GM21717 (cell line): ENCODE results near the gene SH3D21.

ENCODE experiments used
- ATAC-seq: cut with Tn5 transposase; IDR thresholded peaks from one replicate; pipeline ENCODE4 v1.9.1; 2021; ENCODE audit warnings: mild to moderate bottlenecking, moderate library complexity; ENCODE audit not compliant: unreplicated experiment

Gene SH3D21

DNA sequence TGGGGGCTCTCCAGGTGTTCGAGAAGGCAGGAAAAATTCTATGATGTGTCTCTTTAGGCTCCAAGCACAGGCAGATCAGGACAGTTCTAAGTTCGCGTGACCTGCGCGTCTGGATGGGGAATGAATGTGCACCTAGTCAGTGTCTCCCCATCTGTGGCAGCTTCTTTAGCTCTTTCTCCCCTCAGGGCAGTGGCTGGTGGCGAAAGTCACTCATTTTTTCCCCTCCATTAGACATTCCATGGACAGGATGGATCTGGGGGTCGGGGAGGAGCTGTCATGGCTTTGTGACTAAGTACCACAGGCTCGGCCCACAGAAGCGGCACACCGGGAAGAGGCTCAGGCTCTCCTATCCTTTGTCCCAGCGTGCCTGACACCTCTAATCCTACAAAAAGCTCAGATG is 48.3 kb downstream of the SH3D21 start:
- no peak for ATAC-seq

GRCh38 chr1:36355811-36356210 is 49.6 kb downstream of the SH3D21 start:
- no peak for ATAC-seq

GRCh38 chr1:36358514-36359084 is 52.4 kb downstream of the SH3D21 start:
- ATAC-seq: no peak

GRCh38 chr1:36359383-36359782 is 53.2 kb downstream of the SH3D21 start:
- no peak for ATAC-seq

- no peak for ATAC-seq
These were observed 53.9 kb downstream of the SH3D21 start for GRCh38 chr1:36359911-36360550.

- no peak for ATAC-seq
These were observed 59.2 kb downstream of the SH3D21 start for GRCh38 chr1:36365381-36365780.

DNA sequence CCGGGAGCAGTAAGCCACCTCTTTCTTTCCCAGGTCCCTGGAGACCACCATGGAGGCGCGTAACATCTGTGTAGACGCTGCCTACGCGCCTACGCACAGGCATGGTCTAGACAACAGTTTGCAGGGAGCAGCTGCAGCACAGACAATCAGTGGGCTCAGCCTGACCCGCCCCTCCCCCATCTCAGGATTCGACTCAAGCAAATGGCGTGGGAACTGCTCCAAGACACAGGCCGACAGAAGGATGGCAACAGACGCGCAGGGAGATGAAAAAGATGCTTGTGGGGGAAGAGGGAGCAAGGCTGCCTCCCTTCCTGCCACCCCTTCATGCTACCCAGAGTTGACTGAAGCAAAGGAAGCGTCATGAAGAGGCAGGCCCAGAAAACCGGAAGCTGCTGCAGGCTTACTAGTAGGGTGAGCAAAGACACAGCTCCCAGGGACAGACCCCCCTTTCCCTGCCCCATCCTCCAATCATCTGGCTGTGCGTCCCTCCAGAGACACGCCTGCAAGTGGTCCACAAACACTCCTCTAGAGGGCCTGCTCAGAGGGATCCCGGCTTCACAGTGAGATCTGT is 60.0 kb downstream of the SH3D21 start:
- ATAC-seq: no peak

- no peak for ATAC-seq
These were observed 60.9 kb downstream of the SH3D21 start for GRCh38 chr1:36367066-36367465.

DNA sequence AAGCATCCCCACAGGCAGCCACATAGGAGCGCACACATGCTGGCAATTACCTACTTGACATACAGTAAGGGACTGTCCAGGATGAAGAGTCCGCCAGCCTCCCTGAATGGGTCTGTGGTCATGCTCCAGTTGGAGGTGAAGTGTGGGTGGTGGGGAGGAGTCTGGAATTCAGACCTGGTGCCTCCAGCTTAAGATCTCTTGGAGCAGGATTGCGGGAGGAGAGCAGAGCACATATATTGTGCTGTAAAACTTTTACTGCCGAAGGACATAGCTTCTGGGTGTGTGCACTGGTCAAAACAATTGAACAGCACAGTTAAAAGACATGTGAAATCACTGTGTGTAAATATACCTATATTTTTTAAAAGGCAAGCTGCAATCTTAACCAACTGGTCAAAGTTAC is 61.6 kb downstream of the SH3D21 start:
- ATAC-seq: no peak

GRCh38 chr1:36369061-36369861 is 63.1 kb downstream of the SH3D21 start:
- no peak for ATAC-seq
